HG03469 (cell line): Measurements from ENCODE around the gene ZBTB43.
"Not testable (repeated sequence)": the region's sequence is repeated elsewhere in the genome, so short reads cannot be mapped to it uniquely, and the experiment has no call there.

Experiments used
- ATAC-seq: cut with Tn5 transposase; IDR thresholded peaks from one replicate; pipeline ENCODE4 v1.9.1; 2021; ENCODE audit warnings: mild to moderate bottlenecking, moderate library complexity, moderate number of reproducible peaks; ENCODE audit not compliant: unreplicated experiment

ZBTB43 gene

GRCh38 chr9:126790561-126790960 lies 14.3 kb upstream of the ZBTB43 start:
- no peak for ATAC-seq

- ATAC-seq: no peak
These were observed 13.2 kb upstream of the ZBTB43 start for GRCh38 chr9:126791406-126792230.

DNA sequence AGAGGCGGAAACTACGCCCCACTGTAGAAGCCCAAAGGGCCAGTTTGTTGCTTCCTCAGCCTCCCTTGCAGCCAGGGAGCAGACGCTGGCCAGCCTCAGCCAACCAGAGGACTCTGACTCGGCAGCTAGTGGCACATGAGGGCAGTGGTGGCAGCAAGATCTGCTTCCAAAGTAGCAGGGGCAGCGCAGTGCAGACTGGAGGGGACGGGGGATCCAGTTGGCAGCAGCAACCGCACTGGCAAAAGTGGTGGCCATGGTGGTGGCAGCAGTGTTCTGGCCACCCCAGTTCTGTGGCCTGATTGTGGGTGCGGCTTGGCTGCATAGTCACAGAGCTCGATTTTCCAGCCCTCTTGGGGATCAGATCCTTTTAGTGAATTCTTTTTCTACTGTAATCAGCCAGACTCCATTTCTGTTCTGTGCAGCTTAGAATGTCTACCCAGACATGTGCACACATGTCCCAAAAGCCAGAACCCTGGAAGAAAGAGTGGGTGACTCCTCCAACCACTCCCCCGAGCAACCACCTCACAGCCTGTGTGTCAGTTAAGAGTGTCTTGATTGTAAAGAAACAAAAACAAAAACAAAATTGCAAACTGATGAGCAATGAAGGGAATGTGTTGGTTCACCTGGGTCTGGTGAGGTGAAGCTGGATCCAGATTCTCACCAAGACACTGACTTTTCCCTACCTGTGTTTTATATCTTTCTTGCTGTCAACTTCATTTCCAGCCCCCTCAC lies 11.0 kb upstream of the ZBTB43 start:
- ATAC-seq: no peak

- no peak for ATAC-seq
These were observed 10.4 kb upstream of the ZBTB43 start for GRCh38 chr9:126794441-126794840.

- ATAC-seq: no peak
These were observed 8.1 kb upstream of the ZBTB43 start for GRCh38 chr9:126796758-126797157.

- ATAC-seq: no peak
These were observed 6.9 kb upstream of the ZBTB43 start for GRCh38 chr9:126797903-126798302.

DNA sequence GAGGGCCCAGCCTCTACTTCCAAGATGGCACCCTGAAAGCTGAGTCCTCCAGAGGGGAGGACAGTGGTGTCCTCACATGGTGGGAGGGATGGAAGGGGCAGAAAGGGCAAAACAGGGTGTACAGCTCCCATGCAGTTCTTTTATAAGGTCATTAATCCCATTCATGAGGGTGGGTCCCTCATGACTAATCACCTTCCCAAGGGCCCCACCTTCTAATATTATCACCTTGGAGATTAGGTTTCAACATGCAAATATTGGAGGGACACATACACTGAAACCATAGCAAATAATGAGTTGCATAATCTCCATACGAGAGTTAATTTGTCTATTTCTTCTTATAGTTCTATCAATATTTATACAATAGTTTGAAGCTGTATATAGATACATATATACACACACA lies 5.8 kb upstream of the ZBTB43 start:
- ATAC-seq: no peak

- no peak for ATAC-seq
These were observed 2.4 kb upstream of the ZBTB43 start for GRCh38 chr9:126802318-126803059.

- no peak for ATAC-seq
These were observed 593 bp upstream of the ZBTB43 start for GRCh38 chr9:126804198-126804695.

- ATAC-seq: no peak
These were observed 868 bp downstream of the ZBTB43 start for GRCh38 chr9:126805554-126806262.

DNA sequence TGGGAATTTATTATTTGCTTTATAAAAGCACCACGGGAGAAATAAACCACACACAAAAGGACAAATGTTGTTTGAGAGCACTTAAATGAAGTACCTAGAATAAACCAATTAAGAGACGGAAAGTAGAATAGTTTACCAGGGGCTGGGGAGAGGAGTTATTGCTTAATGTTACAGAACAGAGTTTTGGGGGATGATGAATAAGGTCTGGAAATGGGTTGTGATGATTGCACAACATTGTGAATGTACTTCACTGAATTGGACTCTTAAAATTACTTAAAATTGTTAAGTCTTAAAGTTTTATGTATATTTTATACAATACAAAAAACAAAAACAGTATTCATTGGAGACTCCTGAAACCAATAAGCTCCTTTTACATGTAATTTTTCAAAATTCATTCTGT lies 1.5 kb downstream of the ZBTB43 start:
- ATAC-seq: no peak

- ATAC-seq: no peak
These were observed 4.2 kb downstream of the ZBTB43 start for GRCh38 chr9:126809068-126809467.

DNA sequence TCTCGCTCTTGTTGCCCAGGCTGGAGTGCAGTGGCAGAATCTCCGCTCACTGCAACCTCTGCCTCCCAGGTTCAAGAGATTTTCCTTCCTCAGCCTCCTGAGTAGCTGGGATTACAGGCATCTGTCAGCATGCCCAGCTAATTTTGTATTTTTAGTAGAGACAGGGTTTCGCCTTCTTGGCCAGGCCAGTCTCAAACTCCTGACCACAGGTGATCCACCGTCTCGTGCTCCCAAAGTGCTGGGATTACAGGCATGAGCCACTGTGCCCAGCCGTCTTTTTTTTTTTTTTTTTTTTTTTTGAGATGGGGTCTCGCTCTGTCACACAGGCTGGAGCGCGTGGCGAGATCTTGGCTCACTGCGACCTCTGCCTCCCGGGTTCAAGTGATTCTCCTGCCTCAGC lies 5.4 kb downstream of the ZBTB43 start:
- not testable (repeated sequence) for ATAC-seq

- no peak for ATAC-seq
These were observed 8.2 kb downstream of the ZBTB43 start for GRCh38 chr9:126813072-126813471.

DNA sequence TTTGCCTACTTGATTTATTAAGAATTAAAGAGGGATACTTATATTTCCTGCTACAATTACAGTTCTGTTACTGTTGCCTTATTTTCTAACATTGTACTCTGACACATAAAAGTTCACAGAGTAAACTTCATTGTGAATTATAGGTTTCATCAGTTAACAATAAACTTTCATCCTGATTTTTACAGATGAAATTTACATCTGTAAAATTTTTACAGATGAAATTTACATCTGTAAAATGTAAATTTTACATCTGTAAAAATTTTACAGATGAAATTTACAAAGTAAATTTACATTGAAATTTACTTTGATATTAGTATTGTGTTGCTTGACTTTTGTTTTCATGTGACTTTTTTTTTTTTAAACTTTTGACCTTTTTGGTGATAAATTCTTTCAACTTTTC lies 9.3 kb downstream of the ZBTB43 start:
- ATAC-seq: no peak

GRCh38 chr9:126817615-126818014 lies 12.8 kb downstream of the ZBTB43 start:
- not testable (repeated sequence) for ATAC-seq

GRCh38 chr9:126818482-126818881 lies 13.6 kb downstream of the ZBTB43 start:
- no peak for ATAC-seq

- no peak for ATAC-seq
These were observed 14.6 kb downstream of the ZBTB43 start for GRCh38 chr9:126819482-126819881.

- ATAC-seq: no peak
These were observed 17.4 kb downstream of the ZBTB43 start for GRCh38 chr9:126822278-126822677.

GRCh38 chr9:126822873-126823272 lies 18.0 kb downstream of the ZBTB43 start:
- no peak for ATAC-seq

- ATAC-seq: not testable (repeated sequence)
These were observed 19.2 kb downstream of the ZBTB43 start for GRCh38 chr9:126824052-126824451.
